G401.6 (cell line): Measurements from ENCODE around the gene OLFM4.
"Not testable (repeated sequence)": the region's sequence is repeated elsewhere in the genome, so short reads cannot be mapped to it uniquely, and the experiment has no call there.

Experiments
- FAIRE-seq: peaks from 2 replicates; lab custom pipeline; 2012; peaks lifted over from hg19 to GRCh38; lab: Jason Lieb, UNC

The OLFM4 gene

GRCh38 chr13:53028637-53029203 is at the start of gene OLFM4:
Gene OLFM4, plus strand, starts transcription at chr13:53028813. Its CDS starts 24 bp downstream, at chr13:53028837.
- FAIRE-seq, result no peak

DNA sequence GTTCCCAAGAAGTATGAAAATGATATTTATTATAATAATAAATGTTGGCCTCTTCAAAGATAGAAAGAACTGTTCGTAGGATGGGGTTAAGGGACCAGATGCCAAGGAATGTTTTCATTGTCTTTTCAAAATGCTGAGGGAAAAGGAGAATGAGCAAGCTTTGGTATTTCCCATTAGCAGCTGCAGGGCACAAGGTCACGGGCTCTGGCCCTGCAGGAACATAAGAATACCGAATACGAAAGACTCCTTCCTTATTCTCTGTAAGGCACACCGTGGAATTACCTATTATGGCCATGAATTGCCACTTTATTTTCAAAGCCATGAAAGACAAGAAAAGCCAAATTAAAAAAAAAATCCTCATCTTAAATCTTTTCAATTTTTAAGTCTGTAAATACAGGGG is 49.6 kb upstream of the OLFM4 start:
- FAIRE-seq, result no peak

- FAIRE-seq, result no peak
These were observed 47.9 kb upstream of the OLFM4 start for GRCh38 chr13:52980695-52981094.

DNA sequence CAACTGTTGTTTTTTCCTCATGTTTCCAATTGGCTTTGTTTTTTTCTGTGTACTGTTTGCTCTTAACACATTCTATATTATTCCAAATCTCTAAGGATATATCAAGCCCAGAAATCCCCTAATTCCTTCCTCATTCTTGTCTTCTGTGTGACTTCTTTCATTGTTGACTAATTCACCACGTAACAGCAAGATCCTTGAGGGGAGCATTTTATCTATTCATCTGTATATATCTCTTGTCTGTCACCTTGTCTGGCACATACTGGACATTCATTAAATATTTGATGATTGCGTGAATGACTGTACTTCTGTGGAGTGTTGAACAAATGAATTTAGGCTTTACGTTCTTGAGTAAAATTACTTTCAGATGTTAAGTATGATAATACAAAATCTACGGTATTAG is 44.8 kb upstream of the OLFM4 start:
- no peak for FAIRE-seq

- FAIRE-seq, result no peak
These were observed 43.7 kb upstream of the OLFM4 start for GRCh38 chr13:52984881-52985363.

DNA sequence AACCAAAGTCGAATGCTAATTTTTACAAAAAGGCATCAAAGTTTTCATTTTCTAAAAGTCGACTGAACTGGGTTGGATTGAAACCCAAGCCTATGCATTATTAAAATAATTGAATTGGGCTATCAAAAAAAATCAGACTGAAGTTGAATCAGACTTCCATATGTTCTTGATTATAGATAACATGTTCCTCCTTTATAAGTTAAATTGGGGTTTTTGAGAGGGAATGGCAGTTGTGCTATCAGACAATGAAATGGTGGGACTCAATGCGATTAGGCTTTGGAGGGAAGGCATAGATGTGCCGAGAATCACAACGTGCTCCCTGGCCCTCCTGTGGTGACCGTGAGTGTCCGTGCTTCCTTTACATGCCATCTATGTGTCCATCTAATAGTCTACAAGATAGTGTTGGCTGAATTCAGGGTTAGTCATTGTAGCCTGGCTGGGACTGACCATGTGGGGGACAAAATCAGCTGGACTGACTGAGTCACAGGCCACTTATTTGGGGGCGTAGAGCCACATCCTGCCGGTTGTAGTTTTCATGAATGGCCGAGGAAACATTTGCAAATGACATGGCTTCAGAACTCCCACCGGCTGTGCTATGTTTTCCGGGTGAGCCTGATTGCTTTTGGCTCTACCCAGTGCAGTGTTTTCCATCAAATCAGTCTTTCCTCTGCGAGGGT is 37.1 kb upstream of the OLFM4 start:
- no peak for FAIRE-seq

GRCh38 chr13:52992110-52992509 is 36.5 kb upstream of the OLFM4 start:
- no peak for FAIRE-seq

GRCh38 chr13:52994051-52994450 is 34.6 kb upstream of the OLFM4 start:
- no peak for FAIRE-seq

GRCh38 chr13:52994865-52995264 is 33.7 kb upstream of the OLFM4 start:
- no peak for FAIRE-seq

GRCh38 chr13:52995946-52996345 is 32.7 kb upstream of the OLFM4 start:
- FAIRE-seq, result no peak

DNA sequence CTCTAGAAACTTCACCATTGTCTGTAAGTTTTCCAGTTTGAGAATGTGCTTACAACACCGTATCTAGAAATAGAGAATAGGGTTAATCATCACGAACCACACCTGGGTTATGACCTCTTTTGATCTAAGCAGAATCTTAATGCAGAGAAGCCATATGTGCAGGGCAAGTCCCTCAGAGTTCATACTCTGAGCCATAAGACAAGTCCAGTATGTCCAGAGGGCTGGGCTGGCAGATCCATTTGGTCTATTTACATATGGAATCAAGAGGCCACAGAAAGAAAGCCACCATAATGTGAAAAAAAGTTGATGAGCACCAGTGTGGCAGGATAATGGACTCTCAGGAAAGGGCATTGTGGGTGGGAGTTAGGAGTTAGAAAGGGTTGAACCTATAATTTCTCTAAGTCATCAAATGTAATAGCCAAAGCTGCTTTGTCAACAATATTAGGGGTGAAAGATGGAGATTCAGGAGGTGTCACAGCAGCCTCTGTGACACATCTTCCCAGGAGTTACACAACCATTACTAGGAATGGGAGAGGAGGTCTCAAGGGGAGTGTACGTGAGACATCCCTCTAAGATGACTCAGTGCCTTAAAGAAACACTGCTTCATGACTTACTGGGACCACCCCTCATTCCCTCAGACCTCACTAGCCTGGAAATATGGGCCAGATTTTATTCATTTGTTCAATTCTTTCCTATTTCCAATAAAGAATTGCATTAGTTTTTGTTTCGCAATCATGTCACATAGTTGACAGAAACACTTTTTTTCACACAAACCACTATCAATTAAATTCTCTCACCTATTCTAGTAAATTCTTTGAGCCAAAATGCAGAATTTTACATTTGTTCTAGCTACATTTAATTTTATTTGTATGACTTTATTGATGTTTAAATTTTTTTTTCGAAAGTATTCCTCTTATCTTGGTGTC is 30.4 kb upstream of the OLFM4 start:
- FAIRE-seq, result no peak

DNA sequence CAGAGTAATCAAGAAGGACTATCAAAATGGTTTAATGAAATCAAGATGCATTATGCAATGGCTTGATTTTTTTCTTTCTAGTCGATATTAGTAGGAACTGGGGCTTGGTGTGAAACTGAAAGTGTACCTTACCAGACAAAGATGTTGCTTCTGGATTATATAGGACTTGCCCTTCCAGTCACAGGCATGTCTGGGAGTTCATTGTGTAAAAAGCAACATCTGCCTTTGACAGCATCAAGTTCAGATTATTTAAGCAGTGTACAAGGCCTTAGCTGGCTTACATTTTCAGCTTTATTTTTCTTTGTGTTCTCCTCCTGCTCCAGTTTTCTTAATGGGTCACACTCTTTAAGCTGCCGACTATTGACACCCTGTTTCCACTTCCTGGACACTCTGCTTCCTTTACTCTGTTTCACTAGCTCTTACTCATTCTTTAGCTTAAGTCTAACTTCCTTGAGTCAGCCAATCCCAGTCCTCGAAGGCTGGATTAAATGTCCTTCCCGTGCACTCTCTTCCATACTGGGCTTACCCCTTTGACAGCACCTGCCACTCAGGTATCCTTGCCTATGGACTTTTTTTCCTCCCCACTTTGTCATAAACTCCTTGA is 29.4 kb upstream of the OLFM4 start:
- no peak for FAIRE-seq

DNA sequence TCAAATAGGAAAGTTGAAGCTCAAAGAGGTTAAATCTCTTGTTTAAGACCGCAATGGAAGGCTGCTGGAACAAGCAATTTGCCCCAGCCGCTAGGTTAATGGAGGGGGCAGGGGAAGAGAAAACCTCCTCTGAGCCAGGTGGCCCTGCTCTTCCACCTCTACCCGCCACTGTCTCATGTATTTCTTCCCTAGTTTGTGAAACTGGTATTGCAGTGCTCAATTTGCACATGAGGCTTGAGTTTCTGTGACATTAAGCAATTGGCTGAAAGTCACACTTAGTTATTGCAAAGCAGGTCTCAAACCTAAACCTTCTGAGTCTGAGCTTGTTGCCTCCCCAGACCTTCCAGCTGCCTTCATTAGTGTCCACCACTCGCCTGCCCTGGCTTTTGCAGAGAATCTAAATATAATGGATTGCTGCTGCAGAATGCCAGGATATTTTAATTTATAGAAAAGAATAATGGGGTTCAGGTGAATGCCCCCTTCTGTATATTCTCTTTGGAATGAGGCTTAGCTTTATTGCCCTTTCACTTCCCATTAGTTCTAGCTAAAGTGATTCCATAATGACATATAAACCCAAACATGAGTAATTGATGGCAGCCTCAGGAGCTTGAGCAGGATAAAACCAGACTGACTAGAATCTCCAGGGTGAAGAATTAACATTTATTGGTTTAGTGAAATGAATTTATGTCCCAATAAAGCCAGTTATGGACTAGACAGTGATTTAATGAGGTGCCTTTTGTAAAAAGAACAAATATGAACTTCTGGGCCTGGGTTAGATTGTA is 27.0 kb upstream of the OLFM4 start:
- FAIRE-seq, result no peak

- no peak for FAIRE-seq
These were observed 24.0 kb upstream of the OLFM4 start for GRCh38 chr13:53004573-53004972.

GRCh38 chr13:53005626-53006025 is 23.0 kb upstream of the OLFM4 start:
- FAIRE-seq, result no peak

- no peak for FAIRE-seq
These were observed 20.7 kb upstream of the OLFM4 start for GRCh38 chr13:53007872-53008271.

- FAIRE-seq, result no peak
These were observed 18.1 kb upstream of the OLFM4 start for GRCh38 chr13:53010374-53011105.

DNA sequence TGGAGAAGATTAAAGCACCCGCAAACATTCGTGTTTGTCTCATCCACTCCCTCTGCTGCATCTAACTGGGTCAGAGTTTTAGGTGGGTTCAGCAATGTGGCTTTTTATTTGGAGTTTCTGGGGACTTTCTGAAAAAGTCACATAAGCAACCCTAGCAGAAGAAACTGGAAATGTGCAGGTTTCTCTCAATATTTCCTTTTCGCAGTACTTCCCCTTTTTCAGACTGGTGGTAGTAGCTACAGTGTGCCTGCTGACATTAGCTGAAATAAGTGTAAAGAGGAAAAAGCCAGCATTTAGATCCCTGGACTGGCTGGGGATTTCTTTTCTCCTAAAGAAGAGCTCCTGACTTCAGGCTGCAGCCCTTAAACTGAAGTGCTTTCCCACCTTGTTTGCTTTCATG is 15.9 kb upstream of the OLFM4 start:
- no peak for FAIRE-seq

GRCh38 chr13:53013113-53013512 is 15.5 kb upstream of the OLFM4 start:
- no peak for FAIRE-seq

- FAIRE-seq, result not testable (repeated sequence)
These were observed 14.6 kb upstream of the OLFM4 start for GRCh38 chr13:53014018-53014417.
